ENCODE results near the gene CBX6.

CBX6 gene

DNA sequence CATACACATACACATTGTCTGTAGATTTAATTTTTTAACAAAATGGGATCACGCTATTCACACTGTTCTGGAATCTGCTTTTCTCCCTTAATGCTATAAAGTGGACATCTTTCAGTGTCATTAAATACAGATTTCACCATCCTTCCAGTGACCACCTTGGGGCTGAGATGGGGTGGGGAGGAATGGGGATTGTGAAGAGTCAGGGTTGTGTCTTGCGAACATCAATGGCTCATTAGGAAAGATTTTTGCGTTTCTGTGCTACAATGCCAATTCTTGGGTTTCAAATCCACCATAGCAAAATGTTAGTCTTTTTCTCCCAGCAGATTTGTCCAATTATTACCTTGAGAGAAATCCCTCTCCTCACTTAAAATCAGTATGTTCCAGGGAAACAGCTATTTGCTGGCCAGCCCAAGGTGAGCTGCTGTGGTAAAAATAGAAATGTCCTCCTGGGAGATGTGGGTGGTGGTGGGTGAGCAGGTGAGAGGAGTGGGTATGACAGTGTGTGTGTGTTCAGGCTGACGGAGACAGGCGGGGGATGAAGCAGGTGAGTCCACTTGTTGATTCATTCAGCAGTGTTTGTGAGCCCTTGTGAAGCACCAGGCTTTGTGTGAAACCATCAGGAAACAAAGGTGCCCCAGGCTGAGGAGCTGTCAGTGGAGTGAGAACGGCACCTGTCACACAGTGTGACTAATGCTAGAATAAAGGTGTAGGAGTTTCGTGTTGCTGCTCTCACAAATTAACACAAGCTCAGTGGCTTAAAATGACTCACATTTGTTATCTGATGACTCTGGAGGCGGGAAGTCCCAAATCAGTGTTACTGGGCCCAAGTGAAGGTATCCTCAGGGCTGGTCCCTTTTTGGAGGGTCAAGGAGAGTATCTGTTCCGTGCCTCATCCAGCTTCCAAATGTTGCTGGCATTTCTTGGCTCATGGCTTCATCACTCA is 1.7 kb upstream of the CBX6 start:
- peak in 3 of 5 experiments; percentile 46 to 77 (median 65) for DNase-seq

DNA sequence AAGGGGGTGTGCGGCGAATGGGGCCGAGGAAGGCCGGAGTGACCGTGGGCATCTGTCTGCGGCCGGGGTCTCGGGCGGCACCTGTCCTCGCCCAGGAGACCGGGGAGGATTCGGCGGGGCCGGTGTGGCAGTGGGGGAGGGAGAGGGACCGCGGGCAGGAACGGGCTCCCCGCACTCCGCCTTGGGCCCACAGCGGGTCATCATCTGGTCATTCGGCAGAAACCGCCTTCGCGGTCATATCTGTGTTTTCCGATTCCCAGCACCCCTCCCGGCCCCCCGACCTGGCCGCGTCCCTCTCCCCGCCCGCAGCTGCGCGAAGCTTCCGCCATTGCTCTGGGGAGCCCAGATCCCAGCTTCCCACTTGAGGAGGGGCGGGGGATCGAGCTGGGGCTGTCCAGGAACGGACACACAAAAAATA is 824 bp upstream of the CBX6 start:
- DNase-seq = peak in 1 of 5 experiments; percentile 12

DNA sequence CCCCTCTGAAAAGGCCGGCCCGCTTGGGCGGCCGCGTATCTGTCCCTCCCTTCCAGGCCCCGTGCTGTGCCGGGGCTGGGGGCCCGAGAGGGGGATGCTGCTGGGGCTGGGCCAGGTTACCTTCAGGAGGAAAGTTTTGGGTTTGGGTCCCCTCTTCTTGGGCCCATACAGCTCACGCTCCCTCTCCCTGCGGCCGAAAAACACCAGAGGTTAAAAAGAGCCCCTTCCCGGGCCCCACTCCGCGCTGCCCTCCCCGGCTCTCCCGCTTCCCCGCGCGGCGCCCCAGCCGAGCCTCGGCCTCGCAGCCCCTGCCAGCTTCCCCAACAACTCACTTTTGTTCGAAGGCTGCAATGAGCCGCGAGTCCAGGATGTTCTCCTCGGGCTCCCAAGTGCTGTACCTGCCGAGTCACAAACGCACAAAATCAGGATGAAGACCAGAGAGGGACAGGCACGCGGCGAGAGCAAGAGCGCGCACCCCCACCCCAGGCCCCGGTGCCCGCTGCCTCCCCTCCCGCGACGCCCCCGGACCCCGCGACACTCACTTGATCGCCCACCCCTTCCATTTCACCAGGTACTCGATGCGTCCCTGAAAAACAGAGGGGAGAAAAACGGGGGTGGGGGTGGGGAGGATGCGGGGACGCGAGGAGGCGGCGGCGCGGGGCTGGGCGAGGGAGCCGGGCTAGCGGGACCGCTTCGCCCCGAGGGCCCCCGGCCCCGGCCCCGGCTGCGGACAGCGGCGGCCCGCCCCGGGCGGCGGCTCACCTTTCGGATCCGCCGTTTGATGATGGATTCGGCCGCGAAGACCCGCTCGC is 450 bp downstream of the CBX6 start:
- peak in 2 of 5 experiments; percentile 12 to 35 for DNase-seq

DNA sequence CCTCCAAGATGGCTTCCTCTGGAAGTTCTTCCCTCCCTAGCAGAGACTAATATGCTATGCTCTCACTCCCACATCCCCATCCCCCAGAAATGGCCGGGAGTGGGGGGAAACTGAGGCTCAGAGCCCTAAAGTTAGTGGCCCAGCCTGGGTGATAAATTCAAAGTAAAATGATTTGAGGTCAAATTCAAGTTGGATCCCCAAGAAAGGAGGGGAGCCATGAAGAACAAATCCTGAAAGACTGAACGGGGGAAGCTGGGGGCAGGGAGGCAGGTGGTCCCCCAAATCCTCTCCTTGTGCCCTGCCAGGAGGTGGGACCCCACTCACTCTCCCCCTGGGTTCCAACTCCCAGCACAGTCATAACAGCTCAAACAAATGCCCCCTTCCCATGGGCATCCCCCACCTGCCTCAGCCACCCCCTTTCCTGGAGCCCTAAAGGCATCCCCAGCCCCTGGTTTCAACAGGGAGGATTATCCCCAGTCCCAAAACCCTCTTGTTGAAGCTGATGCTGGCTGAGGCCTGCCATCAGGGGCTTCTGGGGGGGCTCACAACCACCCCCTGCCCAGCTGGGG is 1.1 kb downstream of the CBX6 start:
- no peak for DNase-seq

DNA sequence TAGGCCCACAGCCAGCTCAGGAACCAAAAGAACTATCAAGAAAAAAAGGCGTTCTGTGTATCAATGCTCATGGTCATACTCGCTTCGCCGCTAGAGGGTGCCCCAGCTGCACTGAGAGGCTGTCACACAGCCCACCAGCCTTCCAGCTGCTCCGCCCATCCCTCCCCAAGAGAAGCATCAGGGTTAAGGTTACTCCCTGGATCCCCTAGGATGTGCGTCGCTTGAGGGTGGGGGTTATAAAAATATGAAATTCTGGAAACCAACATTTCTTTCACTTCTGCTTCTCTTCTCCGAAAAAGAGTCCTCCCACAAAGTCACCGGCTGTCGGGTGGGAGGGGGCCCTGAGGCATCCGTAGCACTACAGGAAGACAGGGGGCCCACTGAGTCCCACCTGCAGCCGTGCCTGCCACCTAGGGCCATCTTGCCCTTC is 1.7 kb downstream of the CBX6 start:
- peak; percentile 58 to 87 (median 78) for DNase-seq

DNA sequence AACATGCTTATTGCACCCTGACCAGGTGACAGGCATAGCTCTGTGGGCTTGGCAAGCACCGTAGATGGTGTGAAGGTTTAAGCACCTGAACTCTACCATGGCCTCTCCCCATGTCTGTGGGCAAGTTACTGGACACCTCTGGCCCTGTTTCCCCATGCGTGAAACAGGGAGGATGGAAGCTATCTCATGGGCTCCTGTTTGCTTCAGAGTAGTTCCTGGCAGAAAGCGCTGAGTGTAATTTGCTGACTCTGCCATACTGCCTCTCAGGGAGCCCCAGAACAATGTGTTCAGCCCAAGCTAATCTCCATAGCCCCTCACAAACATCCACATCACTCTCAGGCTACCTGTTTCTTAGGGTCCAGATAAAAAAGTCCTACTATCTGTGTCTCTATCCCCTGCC is 2.4 kb downstream of the CBX6 start:
- no peak for DNase-seq

DNA sequence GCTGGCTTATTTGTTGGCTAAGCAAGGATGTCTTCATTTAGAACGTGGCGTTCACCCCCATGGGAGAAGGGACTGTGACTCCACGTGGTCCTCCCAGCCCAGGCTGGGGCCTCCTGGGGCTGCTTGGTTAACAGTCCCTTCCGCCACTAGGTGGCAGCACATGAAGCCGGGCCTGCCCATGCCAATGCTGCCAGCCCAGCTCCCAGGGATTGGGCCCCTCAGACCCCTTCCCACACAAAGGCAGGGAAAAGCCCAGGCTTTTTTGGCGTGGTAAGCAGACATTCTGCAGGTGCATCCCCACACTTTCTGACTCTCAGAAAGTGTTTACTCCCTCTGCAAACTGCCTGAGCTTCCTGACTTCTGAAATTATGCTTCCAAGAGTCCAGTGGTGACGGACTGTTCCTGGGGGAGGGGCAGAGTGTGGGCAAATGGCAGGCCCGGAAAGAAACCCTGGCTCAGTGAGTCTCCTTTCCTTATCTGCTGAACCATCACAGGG is 3.1 kb downstream of the CBX6 start:
- DNase-seq = peak; percentile 59 to 80 (median 71)

DNA sequence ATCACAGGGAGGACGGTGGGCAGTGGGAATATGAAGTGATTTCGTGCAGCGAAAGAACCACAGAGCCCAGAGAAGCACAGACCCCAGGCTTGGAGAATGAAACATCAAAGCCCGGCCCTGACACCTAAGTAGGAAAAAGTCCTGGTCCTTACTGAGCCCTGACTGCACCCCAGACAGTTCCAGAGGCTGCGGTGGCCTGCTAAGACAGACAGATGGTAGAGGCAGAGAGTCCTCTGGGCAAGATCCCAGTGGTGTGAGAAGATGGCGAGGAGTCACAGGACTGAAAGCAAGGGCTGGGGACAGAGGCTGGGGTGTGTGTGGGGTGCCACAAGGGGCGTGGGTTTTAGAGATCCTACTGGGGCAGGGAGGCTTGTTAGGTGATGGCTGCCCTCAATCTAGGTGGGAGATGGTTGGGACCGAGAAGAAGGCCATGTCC is 3.7 kb downstream of the CBX6 start:
- no peak for DNase-seq

DNA sequence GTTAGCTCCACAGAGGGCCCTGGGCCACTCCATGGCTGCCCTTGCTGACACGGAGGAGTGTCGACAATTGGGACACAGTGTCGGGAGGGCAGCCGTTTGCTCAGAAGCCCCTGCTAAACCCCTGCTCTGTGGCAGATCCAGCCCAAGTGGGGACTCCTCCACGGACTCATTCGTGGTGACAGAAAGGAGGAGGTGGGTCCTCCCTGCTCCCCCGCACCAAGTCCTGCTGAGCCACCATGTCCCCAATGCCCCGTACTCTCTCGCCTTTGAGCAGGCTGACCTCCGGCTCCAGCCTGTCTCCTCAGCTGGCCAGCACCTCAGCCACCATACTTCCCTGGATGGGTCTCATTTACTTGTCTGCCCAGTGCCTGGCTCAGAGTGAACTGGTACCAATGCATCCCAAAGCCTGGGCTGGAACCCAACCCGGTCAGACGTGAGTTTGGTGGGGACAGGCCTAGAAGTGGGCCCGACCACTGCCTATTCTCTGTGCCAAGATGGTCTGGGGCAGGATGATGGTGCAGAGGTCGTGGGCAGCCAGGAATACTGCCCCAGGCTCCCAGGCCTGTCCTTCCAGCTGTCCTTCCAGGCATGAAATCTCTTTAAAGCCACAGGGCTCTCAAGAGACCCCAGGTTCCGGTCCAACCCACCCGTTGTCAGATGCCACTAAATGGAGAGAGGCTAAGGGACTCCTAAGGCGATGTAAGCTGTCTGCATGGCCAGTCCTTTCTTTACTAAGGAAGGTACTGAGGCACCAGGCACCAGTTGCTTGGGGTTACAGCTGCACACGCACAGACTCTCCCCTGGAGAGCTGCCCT is 4.3 kb downstream of the CBX6 start:
- no peak for DNase-seq

DNA sequence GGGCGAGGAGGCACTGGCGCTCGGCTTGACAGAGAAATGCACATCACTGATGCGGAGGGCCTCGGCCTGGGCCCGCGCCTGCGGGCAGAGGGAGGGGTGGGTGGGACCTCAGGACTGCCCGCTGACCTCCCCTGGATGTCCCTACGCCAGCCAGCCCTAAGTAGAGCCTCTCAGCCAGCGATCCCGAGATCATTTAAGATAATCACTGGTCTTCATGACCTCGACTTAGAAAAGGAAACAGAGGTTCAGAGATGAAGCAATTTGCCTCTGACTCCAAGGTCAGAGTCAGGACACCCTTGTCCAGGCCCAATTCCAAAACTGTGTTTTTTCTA is 4.9 kb downstream of the CBX6 start:
- no peak for DNase-seq

DNA sequence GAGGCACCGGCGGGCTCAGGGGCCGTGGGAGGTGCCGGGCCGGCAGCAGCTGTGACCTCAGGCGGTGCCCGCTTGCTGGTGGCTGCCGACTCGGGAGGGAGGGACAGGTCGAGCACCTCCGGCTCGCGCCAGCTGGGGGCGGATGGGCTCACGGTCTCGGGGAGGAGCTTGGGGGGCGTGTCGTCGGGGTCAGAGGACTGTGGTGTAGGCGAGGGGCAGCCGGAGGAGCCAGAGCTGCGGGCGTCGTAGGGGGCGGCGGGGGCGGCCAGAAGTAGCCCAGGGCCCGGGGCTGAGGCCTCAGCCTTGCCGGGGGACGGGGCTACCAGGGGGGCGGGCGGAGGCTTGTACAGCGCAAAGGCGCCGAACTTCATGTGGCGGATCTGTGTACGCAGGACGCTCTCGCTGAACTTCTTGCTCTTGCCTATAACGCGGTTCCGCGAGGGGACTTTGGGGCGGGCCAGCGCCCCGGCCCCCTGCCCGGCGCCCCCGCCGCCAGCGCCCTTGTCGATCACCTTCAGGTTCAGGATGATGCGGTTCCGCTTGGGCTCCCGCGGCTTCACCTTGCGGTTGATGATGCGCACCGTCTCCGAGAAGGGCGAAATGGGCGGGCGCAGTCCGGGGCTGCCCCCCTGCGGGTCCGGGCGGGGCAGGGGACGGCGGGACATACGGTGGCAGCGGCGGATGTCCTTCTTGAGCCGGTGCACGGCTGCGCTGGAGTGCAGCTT is 5.5 kb downstream of the CBX6 start:
- no peak for DNase-seq

DNA sequence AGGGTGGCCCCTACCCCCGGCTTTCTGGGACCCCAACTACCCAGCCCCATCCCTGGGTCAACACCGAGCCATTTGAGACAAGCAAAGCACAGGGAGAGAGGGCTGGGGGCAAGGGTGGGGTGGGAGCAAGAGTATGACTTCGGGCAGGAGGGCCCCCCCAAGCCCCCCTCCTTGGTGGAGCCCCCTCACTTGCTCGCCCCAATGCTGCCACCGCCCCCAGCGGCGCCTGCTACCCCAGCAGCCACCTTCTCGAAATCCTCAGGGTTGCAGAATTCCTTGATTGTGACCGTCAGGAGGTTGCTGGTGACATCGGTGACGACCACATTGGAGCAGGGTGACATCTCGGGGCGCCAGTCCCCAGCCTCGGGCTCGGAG is 6.0 kb downstream of the CBX6 start:
- DNase-seq = no peak

DNA sequence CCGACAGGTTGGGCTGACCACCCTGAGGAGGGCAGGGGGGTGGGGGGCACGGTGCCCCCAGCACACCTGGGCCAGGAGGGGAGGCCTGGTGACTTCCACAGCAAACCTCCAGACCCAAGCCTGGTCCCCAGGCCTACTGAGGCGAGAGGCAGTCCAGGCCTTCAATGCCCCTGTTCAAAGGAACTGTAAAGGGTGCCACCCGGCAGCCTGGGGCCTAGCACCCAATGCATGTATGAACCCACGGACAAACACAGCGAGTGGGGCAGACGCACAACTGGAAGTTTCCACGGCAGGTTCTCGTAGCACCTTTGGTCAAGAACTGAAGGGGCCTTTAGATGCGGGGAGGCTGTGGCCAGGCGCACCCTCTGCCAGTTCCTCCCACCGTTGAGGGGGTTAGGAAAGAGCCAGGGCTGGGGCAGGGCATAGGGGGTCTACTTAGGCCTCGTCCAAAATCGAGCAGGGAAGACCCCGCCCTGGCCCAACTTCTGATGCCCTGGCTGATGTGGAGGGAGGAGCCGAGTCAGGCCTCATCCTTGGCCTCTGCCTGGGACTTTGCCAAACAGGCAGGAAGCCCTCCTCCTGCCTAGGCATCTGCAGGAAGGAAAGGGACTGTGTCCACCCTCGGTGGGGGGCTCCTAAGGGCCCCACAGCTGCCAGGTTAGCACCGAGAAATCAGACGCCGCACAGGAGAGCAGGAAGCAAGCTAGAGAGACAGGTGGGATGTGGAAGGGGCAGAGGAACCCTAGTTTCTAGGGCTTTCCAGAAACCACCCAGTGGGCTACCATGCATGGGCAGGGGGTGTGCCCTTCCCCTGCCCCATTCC is 6.6 kb downstream of the CBX6 start:
- DNase-seq = no peak

DNA sequence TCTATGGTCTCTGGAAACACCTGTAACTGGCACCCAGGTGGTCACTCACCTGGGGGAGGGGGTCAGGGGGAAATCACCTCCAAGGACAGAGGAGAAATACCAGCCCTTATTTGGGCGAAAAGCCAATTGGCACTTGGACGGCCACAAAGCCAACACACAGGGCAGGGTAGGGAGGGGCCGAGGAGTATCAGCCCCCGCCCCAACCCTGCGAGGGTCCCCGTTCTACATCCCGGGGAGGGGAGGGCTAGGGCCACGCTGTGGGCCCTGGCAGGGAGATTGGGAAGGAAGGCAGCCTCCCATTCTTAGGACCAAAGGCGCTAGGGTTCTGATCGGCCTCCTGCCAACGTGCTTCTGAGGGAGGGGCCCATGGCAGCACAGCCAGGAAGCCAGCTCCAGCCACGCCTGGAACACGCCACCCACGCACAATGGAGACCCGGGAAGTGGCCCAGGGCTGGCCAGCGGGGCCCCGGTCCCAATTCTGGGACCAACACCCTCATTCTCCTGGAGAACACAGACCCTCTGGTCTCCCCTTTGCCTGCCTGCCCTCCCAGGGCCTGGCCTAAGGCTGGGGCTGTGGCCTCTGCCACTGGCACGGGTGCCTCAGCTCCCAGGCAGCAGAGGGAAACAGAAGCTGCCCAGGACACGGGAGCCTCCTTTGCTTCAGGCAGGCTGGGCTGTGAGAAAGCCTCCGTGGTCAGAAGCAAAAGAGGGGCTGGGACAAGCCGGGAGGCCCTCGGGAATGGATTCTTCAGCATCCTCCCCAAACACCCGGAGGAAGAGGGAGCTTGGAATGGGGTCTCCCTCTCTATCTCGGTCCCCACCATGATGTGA is 7.4 kb downstream of the CBX6 start:
- no peak for DNase-seq

DNA sequence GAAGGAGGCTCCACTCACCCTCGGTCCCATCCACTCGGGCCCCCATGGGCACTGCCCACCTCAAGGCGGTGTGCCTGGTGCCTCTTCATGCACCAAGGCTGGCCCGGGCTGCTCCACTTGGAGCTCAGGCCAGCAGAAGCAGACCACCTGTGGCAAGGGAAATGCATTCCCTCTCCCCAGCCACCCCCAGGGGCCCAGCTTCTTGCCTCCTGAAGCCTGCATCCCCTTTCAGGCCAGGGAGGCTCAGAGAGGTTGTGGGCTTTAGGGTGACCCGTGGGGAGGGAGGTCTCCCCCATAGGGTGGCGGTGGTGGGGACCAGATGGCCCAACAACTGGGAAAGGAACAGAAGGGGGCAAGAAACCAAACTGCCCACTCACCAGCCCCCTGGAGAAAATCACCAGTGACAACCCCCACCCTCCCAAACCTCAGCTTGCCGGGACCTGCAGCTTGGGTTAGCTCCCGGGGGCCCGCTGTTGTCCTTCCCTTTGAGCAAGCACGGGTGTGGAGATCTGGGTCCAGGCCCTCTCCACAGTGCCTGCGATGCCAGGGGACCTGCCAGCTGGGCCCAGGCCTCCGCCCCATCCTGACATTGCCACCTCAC is 8.4 kb downstream of the CBX6 start:
- no peak for DNase-seq

DNA sequence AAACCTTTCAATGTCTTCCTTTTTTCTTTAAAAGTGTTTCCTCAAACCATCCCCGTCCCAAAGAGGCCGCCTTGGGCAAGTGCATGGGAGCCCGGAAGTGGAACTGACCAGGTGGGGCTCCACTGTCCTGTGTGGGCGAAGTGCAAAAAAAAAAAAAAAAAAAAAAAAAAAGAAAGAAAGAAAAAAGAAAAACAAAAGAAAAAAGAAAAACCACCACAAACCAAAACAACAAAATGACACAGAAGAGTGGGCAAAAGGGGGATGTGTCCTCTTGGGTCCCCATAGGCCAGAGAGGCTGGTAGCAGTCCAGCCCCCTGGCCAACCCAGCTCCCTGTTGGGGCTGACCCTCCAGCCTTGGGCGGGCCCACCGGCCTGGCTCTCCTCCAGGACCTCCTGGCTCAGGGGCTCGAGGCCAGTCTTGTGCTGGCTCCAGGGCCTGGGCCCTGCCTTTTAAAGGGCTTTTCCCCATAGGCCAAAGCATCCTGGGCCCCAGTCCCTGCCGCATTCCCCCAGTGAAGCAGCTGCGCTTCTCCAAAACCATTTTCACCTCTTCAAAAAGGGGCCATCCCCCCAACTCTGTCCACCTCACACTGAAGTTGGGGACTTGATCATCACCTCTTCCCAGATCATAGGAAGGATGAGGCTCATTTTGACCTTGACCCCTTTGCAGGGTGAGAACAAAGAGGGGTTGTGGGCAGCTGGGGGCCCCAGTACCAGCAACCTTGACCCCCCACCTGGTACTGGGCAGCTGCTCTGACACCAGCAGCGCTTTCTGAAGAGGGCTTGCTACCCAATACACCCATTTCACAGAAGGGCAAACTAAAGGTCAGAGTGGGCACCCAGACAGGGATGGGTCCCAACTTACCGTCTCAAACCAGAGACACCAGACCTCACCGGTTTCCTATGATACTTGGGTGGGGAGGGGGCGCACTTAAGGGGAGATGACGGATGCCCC is 9.4 kb downstream of the CBX6 start:
- no peak for DNase-seq

DNA sequence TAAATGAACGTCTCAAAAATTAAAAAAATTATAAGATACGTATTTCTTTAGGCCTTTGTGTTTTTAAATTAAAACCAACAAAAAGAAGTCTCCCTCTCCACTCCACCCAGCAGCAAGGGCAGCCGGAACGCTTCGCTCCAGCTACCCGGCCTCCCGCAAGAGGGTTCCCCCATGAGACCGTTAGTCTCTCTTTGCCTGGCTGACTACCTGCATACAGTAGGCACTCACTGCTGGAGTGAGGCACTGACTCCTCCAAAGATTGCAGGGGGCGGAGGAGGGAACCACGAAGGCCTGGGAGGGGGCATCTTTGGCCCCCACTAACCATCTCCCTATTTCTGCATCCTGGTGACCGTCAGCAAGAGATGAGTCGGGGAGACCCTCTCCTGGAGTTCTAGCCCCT is 10.1 kb downstream of the CBX6 start:
- no peak for DNase-seq

Data from T-helper 2 cell (primary cell).